GM12874 (cell line): Measurements from ENCODE around the gene TBX4.

Source experiments
- CTCF ChIP-seq: IDR thresholded peaks from 2 replicates; pipeline ENCODE4 v1.5.1; 2011; ENCODE audit warnings: low read depth, mild to moderate bottlenecking, control low read depth, low read length, moderate library complexity; ENCODE audit not compliant: insufficient read depth

TBX4 gene

GRCh38 chr17:61415374-61416210 is 36.6 kb upstream of the TBX4 start:
- TF ChIP-seq CTCF = no peak

GRCh38 chr17:61416211-61416539 is 36.0 kb upstream of the TBX4 start:
- TF ChIP-seq CTCF = no peak

GRCh38 chr17:61416540-61417363 is 35.5 kb upstream of the TBX4 start:
- TF ChIP-seq CTCF = peak; percentile 94

- TF ChIP-seq CTCF = no peak
Measured at GRCh38 chr17:61418449-61418848, 33.8 kb upstream of the TBX4 start.

- TF ChIP-seq CTCF = no peak
Measured at GRCh38 chr17:61419496-61420046, 32.7 kb upstream of the TBX4 start.

- TF ChIP-seq CTCF = no peak
Measured at GRCh38 chr17:61420052-61420451, 32.2 kb upstream of the TBX4 start.

- no peak for TF ChIP-seq CTCF
Measured at GRCh38 chr17:61420745-61421398, 31.4 kb upstream of the TBX4 start.
